Neutrophil (primary cell): ENCODE results near the gene PTPN21.

Experiments used
- H3K27ac ChIP-seq: fragments of 200-600 bp; sonication (generic); 2 replicates; pipeline ENCODE4 v1.5.1; 2016; ENCODE audit warnings: mild to moderate bottlenecking, moderate library complexity
- H3K27me3 ChIP-seq: fragments of 200-600 bp; sonication (generic); 2 replicates; pipeline ENCODE4 v1.6.0; 2016; ENCODE audit warnings: mild to moderate bottlenecking
- H3K36me3 ChIP-seq: fragments of 200-600 bp; sonication (generic); 2 replicates; pipeline ENCODE4 v1.5.1; 2017
- H3K4me1 ChIP-seq, 2 experiments: fragments of 200-600 bp in 1 of 2; sonication (generic) in 1 of 2; 1 replicate in 1 of 2; 2 replicates in 1 of 2; pipeline versions ENCODE4 v1.5.1 to v1.6.1; 2013 to 2016; ENCODE audit warnings: low read depth in 1 of 2, low read length in 1 of 2, mild to moderate bottlenecking in 1 of 2, moderate library complexity in 1 of 2; ENCODE audit not compliant: control insufficient read depth in 1 of 2, insufficient read depth in 1 of 2
- H3K4me3 ChIP-seq, 2 experiments: fragments of 200-600 bp in 1 of 2; sonication (generic) in 1 of 2; 1 replicate in 1 of 2; 2 replicates in 1 of 2; pipeline ENCODE4 v1.5.1; 2013 to 2016; ENCODE audit warnings: low read depth in 1 of 2, low read length in 1 of 2, mild to moderate bottlenecking in 1 of 2, moderate library complexity in 1 of 2
- H3K9me3 ChIP-seq: fragments of 200-600 bp; sonication (generic); 2 replicates; pipeline ENCODE4 v1.5.1; 2016
- CTCF ChIP-seq: fragments of 200-600 bp; sonication (generic); IDR thresholded peaks from 2 replicates; pipeline ENCODE4 v1.5.1; 2016; ENCODE audit warnings: antibody characterized with exemption

PTPN21 gene

GRCh38 chr14:88546621-88547385 is 8.0 kb downstream of the PTPN21 start:
- no peak for TF ChIP-seq CTCF
- peaks cover 42% of the 10 kb centered on the region for H3K27me3 ChIP-seq
- H3K4me3 ChIP-seq, result no peak overlapping the region
- H3K36me3 ChIP-seq, result no peaks in the 10 kb centered on the region
- no peaks in the 10 kb centered on the region for H3K9me3 ChIP-seq
- H3K4me1 ChIP-seq, result peaks cover 5 to 8% of the 10 kb centered on the region in 2 experiments
- no peak overlapping the region for H3K27ac ChIP-seq

GRCh38 chr14:88545256-88545655 is 9.6 kb downstream of the PTPN21 start:
- H3K27ac ChIP-seq, result no peak overlapping the region
- no peaks in the 10 kb centered on the region for H3K36me3 ChIP-seq
- no peaks in the 10 kb centered on the region for H3K9me3 ChIP-seq
- H3K27me3 ChIP-seq, result peaks cover 30% of the 10 kb centered on the region
- no peaks in the 10 kb centered on the region for H3K4me1 ChIP-seq
- TF ChIP-seq CTCF, result no peak
- H3K4me3 ChIP-seq, result no peak overlapping the region

- H3K27me3 ChIP-seq, result peaks cover 13% of the 10 kb centered on the region
- no peak for TF ChIP-seq CTCF
- H3K4me1 ChIP-seq, result no peaks in the 10 kb centered on the region
- H3K4me3 ChIP-seq, result no peak overlapping the region
- H3K9me3 ChIP-seq, result no peaks in the 10 kb centered on the region
- no peaks in the 10 kb centered on the region for H3K36me3 ChIP-seq
- no peak overlapping the region for H3K27ac ChIP-seq
Measured at GRCh38 chr14:88542857-88543795, 11.7 kb downstream of the PTPN21 start.

- H3K9me3 ChIP-seq, result no peaks in the 10 kb centered on the region
- no peaks in the 10 kb centered on the region for H3K4me1 ChIP-seq
- no peak for TF ChIP-seq CTCF
- H3K4me3 ChIP-seq, result no peak overlapping the region
- H3K36me3 ChIP-seq, result no peaks in the 10 kb centered on the region
- H3K27ac ChIP-seq, result no peak overlapping the region
- peaks cover 7% of the 10 kb centered on the region for H3K27me3 ChIP-seq
Measured at GRCh38 chr14:88541324-88541723, 13.5 kb downstream of the PTPN21 start.

GRCh38 chr14:88535813-88536212 is 19.0 kb downstream of the PTPN21 start:
- H3K9me3 ChIP-seq, result no peaks in the 10 kb centered on the region

More at GRCh38 chr14:88535813-88536212, 19.0 kb downstream of the PTPN21 start:
- H3K27ac ChIP-seq, result no peak overlapping the region
- no peaks in the 10 kb centered on the region for H3K36me3 ChIP-seq
- H3K4me1 ChIP-seq, result peaks cover 4 to 8% of the 10 kb centered on the region in 2 experiments
- no peak for TF ChIP-seq CTCF
- peaks cover 11% of the 10 kb centered on the region for H3K27me3 ChIP-seq
- no peak overlapping the region for H3K4me3 ChIP-seq
